Measurements from ENCODE around the gene ILKAP.

The ILKAP gene

GRCh38 chr2:238146884-238147544 lies 56.5 kb downstream of the ILKAP start:
- H3K27me3 ChIP-seq (ENCODE audit: insufficient read depth, poor library complexity, severe bottlenecking): no peaks in the 10 kb centered on the region
- H3K4me3 ChIP-seq (replicated peaks; ENCODE audit: insufficient read depth, low read length): no peak overlapping the region
- no peak overlapping the region for H3K27ac ChIP-seq (replicated peaks)
- no peak for DNase-seq (ENCODE audit: low read depth in 1 of 2, low spot score in 1 of 2)
- TF ChIP-seq REST (IDR thresholded peaks at IDR 0.05; ENCODE audit: insufficient replicate concordance, low read depth) (no peak), GABPA (IDR thresholded peaks at IDR 0.05; ENCODE audit: low read depth) (no peak), SPI1 (IDR thresholded peaks at IDR 0.05; ENCODE audit: borderline replicate concordance, low read depth) (no peak), POLR2AphosphoS5 (IDR thresholded peaks at IDR 0.05; ENCODE audit: low read depth) (no peak), CTCF (IDR thresholded peaks at IDR 0.05; ENCODE audit: insufficient read depth, low read length) (no peak)

- H3K27me3 ChIP-seq (ENCODE audit: insufficient read depth, poor library complexity, severe bottlenecking): no peaks in the 10 kb centered on the region
- no peak overlapping the region for H3K4me3 ChIP-seq (replicated peaks; ENCODE audit: insufficient read depth, low read length)
- no peak for DNase-seq (ENCODE audit: low read depth in 1 of 2, low spot score in 1 of 2)
- no peak for TF ChIP-seq CTCF (IDR thresholded peaks at IDR 0.05; ENCODE audit: insufficient read depth, low read length)
- no peak for TF ChIP-seq POLR2AphosphoS5 (IDR thresholded peaks at IDR 0.05; ENCODE audit: low read depth)
- no peak for TF ChIP-seq REST (IDR thresholded peaks at IDR 0.05; ENCODE audit: insufficient replicate concordance, low read depth)
- TF ChIP-seq GABPA (IDR thresholded peaks at IDR 0.05; ENCODE audit: low read depth): no peak
- TF ChIP-seq SPI1 (IDR thresholded peaks at IDR 0.05; ENCODE audit: borderline replicate concordance, low read depth): no peak
- H3K27ac ChIP-seq (replicated peaks): no peak overlapping the region
These were observed 57.6 kb downstream of the ILKAP start for GRCh38 chr2:238145851-238146250.

- H3K27me3 ChIP-seq (ENCODE audit: insufficient read depth, poor library complexity, severe bottlenecking): no peaks in the 10 kb centered on the region
- H3K27ac ChIP-seq (replicated peaks): no peak overlapping the region
- DNase-seq (ENCODE audit: low read depth in 1 of 2, low spot score in 1 of 2): no peak
- H3K4me3 ChIP-seq (replicated peaks; ENCODE audit: insufficient read depth, low read length): no peak overlapping the region
- TF ChIP-seq REST (IDR thresholded peaks at IDR 0.05; ENCODE audit: insufficient replicate concordance, low read depth) (no peak), SPI1 (IDR thresholded peaks at IDR 0.05; ENCODE audit: borderline replicate concordance, low read depth) (no peak), GABPA (IDR thresholded peaks at IDR 0.05; ENCODE audit: low read depth) (no peak), CTCF (IDR thresholded peaks at IDR 0.05; ENCODE audit: insufficient read depth, low read length) (no peak), POLR2AphosphoS5 (IDR thresholded peaks at IDR 0.05; ENCODE audit: low read depth) (no peak)
These were observed 58.4 kb downstream of the ILKAP start for GRCh38 chr2:238145046-238145445.
